GM12891 (cell line): ENCODE measurements around the gene MIA.
"Not testable (repeated sequence)": the region's sequence is repeated elsewhere in the genome, so short reads cannot be mapped to it uniquely, and the experiment has no call there.

Experiments
- DNase-seq: peaks from one replicate; pipeline ENCODE4 v3.0.0; 2011; ENCODE audit warnings: low spot score; ENCODE audit not compliant: insufficient read length
- FAIRE-seq: peaks from 2 replicates; lab custom pipeline; 2011; peaks lifted over from hg19 to GRCh38; lab: Jason Lieb, UNC
- PAX5 ChIP-seq: IDR thresholded peaks from 2 replicates; pipeline ENCODE4 v1.6.1; 2011; ENCODE audit warnings: low read length, moderate library complexity, mild to moderate bottlenecking; ENCODE audit not compliant: insufficient read depth, severe bottlenecking
- POLR2A ChIP-seq: IDR thresholded peaks from 2 replicates; pipeline ENCODE4 v1.6.1; 2011; ENCODE audit warnings: low read depth, low read length, control low read depth
- POLR2AphosphoS5 ChIP-seq: IDR thresholded peaks from 2 replicates; pipeline ENCODE4 v1.6.1; 2011; ENCODE audit warnings: low read depth, low read length, control low read depth
- POU2F2 ChIP-seq: IDR thresholded peaks from 2 replicates; pipeline ENCODE4 v1.6.1; 2011; ENCODE audit warnings: low read depth, mild to moderate bottlenecking, control low read depth, low read length, moderate library complexity
- SPI1 ChIP-seq: IDR thresholded peaks from 2 replicates; pipeline ENCODE4 v1.6.1; 2011; ENCODE audit warnings: low read depth, low read length, control low read depth
- TAF1 ChIP-seq: IDR thresholded peaks from 2 replicates; pipeline ENCODE4 v1.6.1; 2011; ENCODE audit warnings: low read depth, low read length, control low read depth

MIA gene

GRCh38 chr19:40777937-40778705, 2.8 kb downstream of the MIA start, which contains the start of gene RAB4B:
RAB4B (plus strand) TSS chr19:40778247; CDS start chr19:40778376, 129 bp downstream.
- peak; percentile 95 for FAIRE-seq
- TF ChIP-seq POLR2AphosphoS5 (no peak), SPI1 (peak; percentile 45), POLR2A (peak; percentile 18; the same call in 1 of the 2 replicates), TAF1 (no peak), POU2F2 (peak; percentile 65; the same call in 1 of the 2 replicates), PAX5 (no peak)
- peak; percentile 88 for DNase-seq

DNA sequence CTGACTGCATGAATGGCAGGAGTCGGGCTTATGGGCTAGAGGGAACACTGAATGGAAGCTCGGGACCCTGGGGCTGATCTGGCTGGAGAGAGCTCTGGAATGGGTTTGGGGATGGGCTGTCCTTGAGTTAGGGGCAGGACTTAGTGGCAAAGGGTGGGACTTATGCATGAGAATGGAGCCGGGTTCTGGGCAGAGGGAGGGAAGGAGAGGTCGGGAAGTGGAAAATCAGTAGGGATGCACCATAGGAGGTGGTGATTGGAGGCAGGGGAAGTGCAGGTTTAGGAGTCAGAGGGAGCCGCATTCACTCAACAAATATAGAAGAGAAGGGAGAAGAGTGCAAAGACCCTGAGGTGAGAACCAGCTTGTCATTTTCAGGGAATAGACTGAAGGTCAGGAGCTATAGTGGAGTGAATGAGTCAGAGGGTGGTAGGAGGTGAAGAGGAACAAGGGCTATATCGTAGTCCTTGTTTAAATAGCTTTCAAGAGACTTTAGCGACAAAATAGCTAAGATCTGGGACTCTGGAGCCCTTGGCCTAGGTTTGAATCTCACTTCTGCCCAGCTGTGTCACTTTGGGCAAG, 3.5 kb downstream of the MIA start:
- TF ChIP-seq POLR2A (no peak), POLR2AphosphoS5 (no peak), PAX5 (no peak), POU2F2 (no peak), SPI1 (no peak), TAF1 (no peak)
- DNase-seq, result no peak
- peak; percentile 16 for FAIRE-seq

GRCh38 chr19:40780582-40780981, 5.3 kb downstream of the MIA start:
- FAIRE-seq (no peak), DNase-seq (no peak)
- no peak for TF ChIP-seq POLR2AphosphoS5

DNA sequence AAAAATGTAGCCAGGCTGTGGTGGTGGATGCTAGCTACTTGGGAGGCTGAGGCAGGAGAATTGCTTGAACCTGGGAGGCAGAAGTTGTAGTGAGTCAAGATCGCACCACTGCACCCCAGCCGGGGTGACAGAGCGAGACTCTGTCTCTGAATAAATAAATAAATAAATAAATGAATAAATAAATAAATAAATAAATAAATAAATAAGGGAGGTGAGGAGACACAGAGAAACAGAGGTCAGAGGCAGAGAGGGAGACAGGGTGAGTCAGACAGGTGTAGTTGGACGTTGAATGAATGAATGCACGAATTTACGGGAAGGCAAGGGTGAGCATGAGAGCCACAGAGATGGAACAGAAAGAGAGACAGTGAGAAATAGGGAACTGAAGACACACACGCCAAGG, 5.8 kb downstream of the MIA start:
- TF ChIP-seq POLR2AphosphoS5 (no peak), SPI1 (peak; percentile 31; the same call in 1 of the 2 replicates)
- DNase-seq (no peak), FAIRE-seq (no peak)

GRCh38 chr19:40783711-40784110, 8.4 kb downstream of the MIA start:
- DNase-seq (no peak), FAIRE-seq (no peak)
- no peak for TF ChIP-seq POLR2A
- TF ChIP-seq PAX5, result no peak
- TF ChIP-seq POLR2AphosphoS5, result no peak
- TF ChIP-seq POU2F2, result no peak
- no peak for TF ChIP-seq TAF1
- TF ChIP-seq SPI1, result no peak

DNA sequence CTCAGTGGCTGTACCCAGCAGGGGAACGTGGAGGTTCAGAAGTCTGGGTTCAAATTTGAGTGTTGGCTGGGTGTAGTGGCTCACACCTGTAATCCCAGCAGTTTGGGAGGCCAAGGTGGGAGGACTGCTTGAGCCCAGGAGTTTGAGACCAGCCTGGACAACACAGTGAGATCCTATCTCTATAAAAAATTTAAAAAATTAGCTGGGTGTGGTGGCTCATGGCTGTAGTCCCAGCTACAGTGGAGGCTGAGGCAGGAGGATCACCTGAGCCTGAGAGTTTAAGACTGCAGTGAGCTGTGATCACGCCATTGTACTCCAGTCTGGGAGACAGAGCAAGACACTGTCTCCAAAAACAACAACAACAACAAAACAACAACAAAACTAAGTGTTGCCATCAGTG, 8.8 kb downstream of the MIA start:
- not testable (repeated sequence) for DNase-seq, FAIRE-seq

- DNase-seq, result no peak
- FAIRE-seq, result no peak
- TF ChIP-seq SPI1, result no peak
- no peak for TF ChIP-seq POLR2AphosphoS5
- TF ChIP-seq TAF1, result no peak
- TF ChIP-seq POLR2A, result no peak
- TF ChIP-seq POU2F2, result no peak
- no peak for TF ChIP-seq PAX5
Measured at GRCh38 chr19:40785526-40785925, 10.2 kb downstream of the MIA start.

GRCh38 chr19:40786060-40787037, 11.0 kb downstream of the MIA start:
- FAIRE-seq, result no peak

GRCh38 chr19:40791349-40791748, 16.0 kb downstream of the MIA start:
- DNase-seq (no peak), FAIRE-seq (no peak)
- no peak for TF ChIP-seq TAF1
- no peak for TF ChIP-seq SPI1
- TF ChIP-seq PAX5, result no peak
- no peak for TF ChIP-seq POU2F2
- TF ChIP-seq POLR2A, result no peak
- TF ChIP-seq POLR2AphosphoS5, result no peak

More at GRCh38 chr19:40786060-40787037, 11.0 kb downstream of the MIA start:
- no peak for TF ChIP-seq SPI1
- TF ChIP-seq POLR2A, result no peak
- no peak for TF ChIP-seq TAF1
- TF ChIP-seq PAX5, result no peak
- no peak for TF ChIP-seq POU2F2
- TF ChIP-seq POLR2AphosphoS5, result no peak
- no peak for DNase-seq
